Activated T-cell treated with anti-CD3 and anti-CD28 coated beads, Interleukin-2, amount 50 U/mL, for 4 hours (primary cell): Measurements from ENCODE around the gene KIAA1328. TPM values are rescaled to one million over a fixed set of nuclear protein-coding genes. Genes with fewer than 3 reads are reported as not detected.

ENCODE experiments used
- ATAC-seq, 2 donors: fragments of 200-7000 bp; cut with Tn5 transposase; one replicate each; pipeline ENCODE4 v1.10.0; 2021
- DNase-seq: peaks from one replicate; pipeline ENCODE4 v3.0.0-alpha.2; 2020
- H3K27me3 Mint-ChIP-seq: one replicate; pipeline ENCODE4 v1.8.0; 2021; ENCODE audit warnings: low read depth, mixed read lengths
- H3K36me3 Mint-ChIP-seq: one replicate; pipeline ENCODE4 v1.8.0; 2022; ENCODE audit warnings: mixed read lengths; ENCODE audit not compliant: insufficient read depth
- H3K4me1 Mint-ChIP-seq: one replicate; pipeline ENCODE4 v1.8.0; 2021; ENCODE audit warnings: low read depth, mixed read lengths
- H3K4me3 Mint-ChIP-seq: one replicate; pipeline ENCODE4 v1.8.0; 2021; ENCODE audit warnings: mild to moderate bottlenecking, moderate library complexity, mixed read lengths
- H3K9me3 Mint-ChIP-seq: one replicate; pipeline ENCODE4 v1.8.0; 2021; ENCODE audit warnings: mixed read lengths
- total RNA-seq, 3 donors: library from RNA; stranded (reverse); gene quantifications; one replicate each; pipeline ENCODE4 v1.2.1, GENCODE V29; 2021

Gene KIAA1328
- total RNA-seq, 3 donors from 2014 or later, result 4.3 to 5.2 (median 4.8) TPM

DNA sequence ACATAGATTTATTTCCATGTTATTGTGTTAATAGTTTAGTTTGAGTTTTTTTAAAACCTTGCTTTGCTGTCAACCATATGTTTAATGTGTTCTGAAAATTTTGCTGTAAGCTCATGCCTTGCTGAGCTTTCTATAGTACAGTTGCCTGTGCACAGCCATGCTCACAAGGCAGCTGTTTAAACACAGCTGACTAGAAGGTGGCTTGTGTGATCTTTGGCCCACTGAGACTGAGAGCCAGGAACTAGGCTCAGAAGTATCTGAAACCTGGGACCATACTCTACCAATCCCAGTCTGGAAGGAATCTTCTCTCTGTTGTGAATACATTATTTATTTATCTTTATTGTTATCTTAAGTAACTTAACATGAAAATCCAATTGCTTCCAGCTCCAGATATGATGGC is 350.5 kb downstream of the KIAA1328 start:
- Mint-ChIP-seq H3K4me3 (no peak overlapping the region), H3K4me1 (no peaks in the 10 kb centered on the region), H3K36me3 (peaks cover 31% of the 10 kb centered on the region), H3K27me3 (no peaks in the 10 kb centered on the region), H3K9me3 (no peaks in the 10 kb centered on the region)
- no peak for DNase-seq
- ATAC-seq, result no peak

DNA sequence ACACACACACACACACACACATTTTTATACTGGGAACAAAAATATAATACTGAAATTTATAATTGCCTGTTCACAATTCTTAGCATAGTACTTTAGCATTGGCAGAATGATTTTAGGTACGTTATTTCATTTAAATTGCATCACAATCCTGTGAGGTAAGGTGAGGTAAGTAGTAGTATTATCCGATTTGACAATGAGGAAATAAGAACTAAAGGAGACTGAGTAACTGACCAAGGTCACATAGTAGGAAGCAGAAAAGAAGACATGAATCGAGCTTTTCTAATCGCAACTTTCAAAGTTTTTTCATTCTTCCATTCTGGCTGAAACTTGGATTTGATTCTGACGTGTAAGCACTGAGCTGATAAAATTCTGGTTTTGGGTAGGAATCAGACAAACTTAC is 351.2 kb downstream of the KIAA1328 start:
- Mint-ChIP-seq H3K4me3 (no peak overlapping the region), H3K4me1 (no peaks in the 10 kb centered on the region), H3K9me3 (no peaks in the 10 kb centered on the region), H3K27me3 (no peaks in the 10 kb centered on the region), H3K36me3 (peaks cover 25% of the 10 kb centered on the region)
- no peak for DNase-seq
- no peak for ATAC-seq

DNA sequence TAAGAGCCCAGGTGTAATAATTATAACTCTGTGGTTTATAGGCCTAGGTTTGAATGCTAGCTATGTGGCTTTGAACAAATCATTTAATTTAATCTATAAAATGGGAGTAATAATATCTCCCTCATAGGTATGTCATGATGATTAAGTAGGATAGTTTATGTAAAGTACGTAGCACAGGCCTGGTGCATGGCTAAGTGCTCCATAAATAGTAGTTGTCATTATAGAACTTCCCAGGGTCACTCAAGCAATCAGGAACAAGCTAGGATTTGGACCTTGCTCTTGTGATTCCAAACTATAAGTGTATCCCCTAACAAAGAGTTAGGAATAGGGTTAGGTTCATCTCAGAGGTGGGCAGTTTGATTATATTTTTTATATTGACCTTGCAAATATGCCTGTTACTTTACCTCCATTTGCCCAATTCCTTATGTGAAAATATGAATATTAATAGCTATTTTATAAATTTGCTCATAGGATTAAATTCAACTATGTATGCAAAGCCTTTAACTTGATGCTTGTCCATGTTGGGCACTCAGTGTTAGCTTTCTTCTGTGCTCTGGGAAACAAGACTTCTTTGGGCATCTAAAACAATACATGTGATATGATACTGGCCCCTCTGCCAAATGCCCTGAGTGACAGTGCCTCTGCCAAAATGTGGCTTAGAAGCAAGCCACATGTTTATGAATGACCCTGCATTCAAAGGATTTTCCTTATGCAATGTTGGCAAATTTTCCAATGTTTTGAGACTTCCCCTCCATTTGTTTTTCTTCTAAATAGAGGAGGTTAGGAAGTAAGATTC is 353.6 kb downstream of the KIAA1328 start:
- Mint-ChIP-seq H3K36me3 (peaks cover 12% of the 10 kb centered on the region), H3K4me3 (no peak overlapping the region), H3K27me3 (no peaks in the 10 kb centered on the region), H3K4me1 (no peaks in the 10 kb centered on the region), H3K9me3 (no peaks in the 10 kb centered on the region)
- no peak for ATAC-seq
- DNase-seq, result no peak

GRCh38 chr18:37184209-37184868 is 355.4 kb downstream of the KIAA1328 start:
- no peaks in the 10 kb centered on the region for H3K4me1 Mint-ChIP-seq
- no peaks in the 10 kb centered on the region for H3K27me3 Mint-ChIP-seq
- no peak overlapping the region for H3K4me3 Mint-ChIP-seq
- ATAC-seq (no peak), DNase-seq (no peak)
- no peaks in the 10 kb centered on the region for H3K9me3 Mint-ChIP-seq
- H3K36me3 Mint-ChIP-seq, result peaks cover 5% of the 10 kb centered on the region

- peaks cover 2% of the 10 kb centered on the region for H3K36me3 Mint-ChIP-seq
- no peaks in the 10 kb centered on the region for H3K9me3 Mint-ChIP-seq
- DNase-seq (no peak), ATAC-seq (no peak)
- H3K4me3 Mint-ChIP-seq, result no peak overlapping the region
- no peaks in the 10 kb centered on the region for H3K4me1 Mint-ChIP-seq
- H3K27me3 Mint-ChIP-seq, result no peaks in the 10 kb centered on the region
Observed at GRCh38 chr18:37188016-37188791, 359.3 kb downstream of the KIAA1328 start.

- no peaks in the 10 kb centered on the region for H3K4me1 Mint-ChIP-seq
- H3K4me3 Mint-ChIP-seq, result no peak overlapping the region
- H3K36me3 Mint-ChIP-seq, result peaks cover 28% of the 10 kb centered on the region
- DNase-seq, result no peak
- peaks cover 38% of the 10 kb centered on the region for H3K9me3 Mint-ChIP-seq
- no peaks in the 10 kb centered on the region for H3K27me3 Mint-ChIP-seq
- ATAC-seq, result no peak
Observed at GRCh38 chr18:37199741-37200140, 370.8 kb downstream of the KIAA1328 start.

GRCh38 chr18:37207343-37207742 is 378.4 kb downstream of the KIAA1328 start:
- ATAC-seq (no peak), DNase-seq (no peak)
- Mint-ChIP-seq H3K36me3 (peaks cover 2% of the 10 kb centered on the region), H3K9me3 (peaks cover 6% of the 10 kb centered on the region), H3K27me3 (no peaks in the 10 kb centered on the region), H3K4me1 (no peaks in the 10 kb centered on the region), H3K4me3 (no peak overlapping the region)

GRCh38 chr18:37210781-37211180 is 381.9 kb downstream of the KIAA1328 start:
- no peak for ATAC-seq
- Mint-ChIP-seq H3K27me3 (no peaks in the 10 kb centered on the region), H3K4me3 (no peak overlapping the region), H3K9me3 (no peaks in the 10 kb centered on the region), H3K4me1 (no peaks in the 10 kb centered on the region), H3K36me3 (peaks cover 12% of the 10 kb centered on the region)
- DNase-seq, result no peak

DNA sequence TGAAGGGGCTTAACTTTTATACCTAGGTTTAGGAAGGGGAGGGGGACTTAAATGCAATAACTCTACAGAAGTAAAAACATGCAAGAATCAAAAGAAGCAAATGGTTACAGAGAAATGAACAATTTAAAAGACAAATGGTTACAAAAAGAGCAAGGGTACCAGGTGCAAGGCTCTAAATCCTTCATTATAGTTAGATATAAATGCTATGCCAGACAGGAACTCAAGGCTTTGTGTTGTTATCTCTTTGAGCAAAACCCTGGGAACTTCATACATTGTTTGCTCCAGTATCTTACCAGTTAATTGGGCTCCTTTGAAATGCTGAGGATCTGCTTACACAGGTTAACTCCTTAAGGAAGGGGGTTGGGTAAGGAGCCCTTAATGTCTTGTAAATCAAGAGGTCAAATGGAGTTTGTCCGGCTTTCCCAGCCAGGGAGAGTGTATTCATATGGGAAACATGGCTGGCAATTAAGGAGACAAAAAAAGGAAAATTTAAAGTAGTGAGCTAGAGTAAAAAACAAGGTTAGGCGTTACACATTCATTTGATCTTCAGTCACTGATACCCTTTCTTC is 389.2 kb downstream of the KIAA1328 start:
- H3K36me3 Mint-ChIP-seq, result peaks cover 30% of the 10 kb centered on the region
- H3K27me3 Mint-ChIP-seq, result no peaks in the 10 kb centered on the region
- H3K4me3 Mint-ChIP-seq, result no peak overlapping the region

DNA sequence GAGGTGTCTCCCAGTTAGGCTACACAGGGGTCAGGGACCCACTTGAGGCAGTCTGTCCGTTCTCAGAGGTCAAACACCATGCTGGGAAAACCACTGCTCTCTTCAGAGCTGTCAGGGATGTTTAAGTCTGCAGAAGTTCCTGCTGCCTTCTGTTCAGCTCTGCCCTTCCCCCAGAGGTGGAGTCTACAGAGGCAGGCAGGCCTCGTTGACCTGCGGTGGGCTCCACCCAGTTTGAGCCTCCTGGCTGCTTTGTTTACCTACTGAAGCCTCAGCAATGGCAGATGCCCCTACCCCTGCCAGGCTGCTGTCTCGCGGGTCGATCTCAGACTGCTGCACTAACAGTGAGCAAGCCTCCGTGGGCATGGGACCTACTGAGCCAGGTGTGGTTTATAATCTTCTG is 390.3 kb downstream of the KIAA1328 start:
- Mint-ChIP-seq H3K4me1 (no peaks in the 10 kb centered on the region), H3K4me3 (no peak overlapping the region), H3K9me3 (no peaks in the 10 kb centered on the region), H3K36me3 (peaks cover 28% of the 10 kb centered on the region), H3K27me3 (no peaks in the 10 kb centered on the region)
- ATAC-seq (no peak), DNase-seq (no peak)

More for the DNA sequence above, 389.2 kb downstream of the KIAA1328 start:
- ATAC-seq (no peak), DNase-seq (no peak)
- Mint-ChIP-seq H3K9me3 (no peaks in the 10 kb centered on the region), H3K4me1 (no peaks in the 10 kb centered on the region)

GRCh38 chr18:37222354-37222998 is 393.5 kb downstream of the KIAA1328 start:
- Mint-ChIP-seq H3K4me1 (no peaks in the 10 kb centered on the region), H3K36me3 (peaks cover 24% of the 10 kb centered on the region), H3K9me3 (no peaks in the 10 kb centered on the region), H3K27me3 (no peaks in the 10 kb centered on the region), H3K4me3 (no peak overlapping the region)
- DNase-seq (no peak), ATAC-seq (no peak)

DNA sequence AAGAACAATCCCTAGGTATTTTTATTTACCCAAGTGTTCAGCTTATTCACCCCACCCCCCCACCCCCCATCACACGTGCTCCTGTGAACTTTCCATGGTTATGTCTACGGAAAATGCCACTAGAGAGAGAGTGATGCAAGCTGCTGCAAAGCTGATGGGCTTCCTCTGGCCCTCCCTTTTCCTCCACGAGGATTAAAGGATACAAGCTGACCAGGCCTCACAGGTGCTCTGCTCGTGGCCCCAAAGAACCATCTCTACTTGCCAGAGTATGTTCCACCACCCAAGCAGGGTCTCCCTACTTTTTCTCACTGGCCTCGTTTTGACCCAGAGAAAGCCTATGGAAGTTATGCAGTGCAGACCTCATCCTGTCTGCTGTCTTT is 394.1 kb downstream of the KIAA1328 start:
- Mint-ChIP-seq H3K4me1 (no peaks in the 10 kb centered on the region), H3K4me3 (no peak overlapping the region), H3K36me3 (peaks cover 28% of the 10 kb centered on the region), H3K9me3 (peaks cover 4% of the 10 kb centered on the region), H3K27me3 (no peaks in the 10 kb centered on the region)
- DNase-seq (no peak), ATAC-seq (no peak)

DNA sequence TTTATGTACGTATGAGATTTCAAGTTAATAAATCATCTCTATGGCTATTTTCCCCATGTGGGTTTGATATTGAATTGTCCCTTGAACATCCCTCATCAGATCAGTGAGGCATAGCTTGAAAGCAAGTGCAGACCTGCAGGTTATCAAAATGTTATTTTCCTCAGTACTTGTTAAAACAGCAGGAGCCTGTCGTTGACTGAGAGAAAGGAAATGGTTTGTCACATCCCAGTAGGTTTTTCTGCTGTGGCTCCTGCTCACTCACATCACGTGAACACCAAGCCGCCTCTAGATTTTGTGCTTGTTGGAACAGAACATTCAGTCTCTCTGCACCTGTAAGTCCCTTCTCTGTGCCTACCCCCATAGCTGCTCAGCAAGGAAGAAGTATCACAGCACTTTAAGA is 396.4 kb downstream of the KIAA1328 start:
- Mint-ChIP-seq H3K9me3 (peaks cover 5% of the 10 kb centered on the region), H3K4me1 (no peaks in the 10 kb centered on the region), H3K36me3 (peaks cover 25% of the 10 kb centered on the region), H3K4me3 (no peak overlapping the region), H3K27me3 (no peaks in the 10 kb centered on the region)
- DNase-seq (no peak), ATAC-seq (no peak)

- Mint-ChIP-seq H3K9me3 (peaks cover 5% of the 10 kb centered on the region), H3K4me3 (no peak overlapping the region), H3K4me1 (no peaks in the 10 kb centered on the region), H3K36me3 (peaks cover 6% of the 10 kb centered on the region), H3K27me3 (no peaks in the 10 kb centered on the region)
- no peak for DNase-seq
- ATAC-seq, result no peak
Observed at GRCh38 chr18:37230768-37231167, 401.8 kb downstream of the KIAA1328 start.
